WTC11 (cell line): Measurements from ENCODE around the gene VCAN.

Experiments used
- ATF2 ChIP-seq: sonication (generic); formaldehyde crosslinking; IDR thresholded peaks from 2 replicates; pipeline ENCODE4 v1.8.1; 2022; ENCODE audit warnings: low read depth, missing genetic modification reagents, borderline replicate concordance
- CTCF ChIP-seq: fragments of 200-600 bp; IDR thresholded peaks from 2 replicates; pipeline ENCODE4 v1.8.0; 2022; ENCODE audit warnings: antibody characterized with exemption
- GABPB1 ChIP-seq: sonication (generic); formaldehyde crosslinking; IDR thresholded peaks from 2 replicates; pipeline ENCODE4 v1.8.1; 2023; ENCODE audit warnings: mild to moderate bottlenecking, missing genetic modification reagents
- KAT7 ChIP-seq: sonication (generic); formaldehyde crosslinking; IDR thresholded peaks from 2 replicates; pipeline ENCODE4 v1.8.1; 2023; ENCODE audit warnings: missing genetic modification reagents, mild to moderate bottlenecking, borderline replicate concordance
- MAX ChIP-seq: sonication (generic); formaldehyde crosslinking; IDR thresholded peaks from 2 replicates; pipeline ENCODE4 v1.8.0; 2022; ENCODE audit warnings: mild to moderate bottlenecking, missing genetic modification reagents
- PRDM15 ChIP-seq: sonication (generic); formaldehyde crosslinking; IDR thresholded peaks from 2 replicates; pipeline ENCODE4 v1.8.0; 2022; ENCODE audit warnings: missing genetic modification reagents
- TF ChIP-seq, protein P1 (sequence below): sonication (generic); formaldehyde crosslinking; IDR thresholded peaks from 2 replicates; pipeline ENCODE4 v1.8.0; 2022; ENCODE audit warnings: mild to moderate bottlenecking, missing genetic modification reagents

DNA sequence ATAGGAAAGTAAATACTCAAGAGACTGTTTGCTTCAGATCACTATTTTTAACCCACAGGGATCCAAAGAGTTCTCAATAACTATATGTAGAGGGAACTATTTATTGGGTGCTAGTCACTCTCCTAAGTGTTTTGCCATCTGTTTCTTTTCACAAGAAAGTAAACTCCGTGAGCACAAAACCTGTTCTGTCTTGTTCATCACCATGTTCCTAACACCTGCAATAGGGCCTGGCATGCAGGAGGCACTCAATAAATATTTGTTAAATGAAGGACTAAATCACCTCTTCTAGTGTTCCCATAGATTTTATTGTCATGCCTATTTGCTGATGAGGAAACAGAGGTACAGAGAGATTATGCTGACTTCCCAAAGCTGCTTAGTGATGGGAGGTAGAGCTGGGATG is 118.2 kb downstream of the VCAN start:
- TF ChIP-seq CTCF: no peak
- no peak for TF ChIP-seq MAX (CRISPR knock-in tag)
- no peak for TF ChIP-seq GABPB1
- no peak for TF ChIP-seq PRDM15 (CRISPR knock-in tag)
- no peak for TF ChIP-seq KAT7 (CRISPR knock-in tag)
- TF ChIP-seq, protein P1, sequence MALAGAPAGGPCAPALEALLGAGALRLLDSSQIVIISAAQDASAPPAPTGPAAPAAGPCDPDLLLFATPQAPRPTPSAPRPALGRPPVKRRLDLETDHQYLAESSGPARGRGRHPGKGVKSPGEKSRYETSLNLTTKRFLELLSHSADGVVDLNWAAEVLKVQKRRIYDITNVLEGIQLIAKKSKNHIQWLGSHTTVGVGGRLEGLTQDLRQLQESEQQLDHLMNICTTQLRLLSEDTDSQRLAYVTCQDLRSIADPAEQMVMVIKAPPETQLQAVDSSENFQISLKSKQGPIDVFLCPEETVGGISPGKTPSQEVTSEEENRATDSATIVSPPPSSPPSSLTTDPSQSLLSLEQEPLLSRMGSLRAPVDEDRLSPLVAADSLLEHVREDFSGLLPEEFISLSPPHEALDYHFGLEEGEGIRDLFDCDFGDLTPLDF (CRISPR knock-in tag): no peak
- no peak for TF ChIP-seq ATF2 (CRISPR knock-in tag)
